DMS114 treated with DMSO at 0.1 percent for 48 hours (cell line): ENCODE data around the gene ANKRD33B.
"Not testable (repeated sequence)": the region's sequence is repeated elsewhere in the genome, so short reads cannot be mapped to it uniquely, and the experiment has no call there.

ENCODE experiments used
- DNase-seq: peaks from one replicate; lab custom pipeline; 2025; ENCODE audit not compliant: unreplicated experiment; lab: John Stamatoyannopoulos, UW

The ANKRD33B gene

GRCh38 chr5:10591966-10592365 is 28.1 kb downstream of the ANKRD33B start:
- no peak for DNase-seq

GRCh38 chr5:10592601-10593000 is 28.7 kb downstream of the ANKRD33B start:
- DNase-seq: no peak

DNA sequence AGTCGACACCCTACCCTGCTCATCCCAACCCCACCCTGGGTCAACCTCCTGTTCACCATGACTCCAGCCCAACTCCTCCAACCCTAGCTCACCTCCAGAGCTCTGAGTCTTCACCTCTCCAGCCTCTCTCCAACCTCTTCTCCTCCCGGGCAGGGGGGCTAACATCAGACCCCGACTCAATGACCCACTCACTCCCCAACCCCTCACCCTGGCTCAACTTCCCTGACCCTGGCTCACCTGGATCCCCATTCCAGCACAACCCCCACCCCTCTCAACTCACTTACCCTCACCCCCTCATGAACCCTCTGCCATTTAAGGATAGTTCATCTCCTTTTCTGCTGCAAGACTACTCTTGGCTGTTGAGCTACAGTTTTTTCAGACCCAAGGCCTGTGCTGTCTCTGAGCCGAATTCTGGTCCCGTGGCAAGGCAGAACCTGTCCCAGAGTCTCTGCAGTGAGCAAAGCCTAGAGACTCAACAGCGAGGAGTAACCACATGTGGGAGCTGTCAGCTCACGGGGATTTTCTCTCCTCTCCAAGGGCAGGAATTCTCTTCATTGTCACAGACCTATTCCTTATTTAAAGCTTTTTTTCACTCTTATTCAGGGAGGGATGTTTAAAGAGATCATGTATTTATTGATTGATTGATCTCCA is 29.8 kb downstream of the ANKRD33B start:
- no peak for DNase-seq

- no peak for DNase-seq
These were observed 30.8 kb downstream of the ANKRD33B start for GRCh38 chr5:10594591-10595210.

DNA sequence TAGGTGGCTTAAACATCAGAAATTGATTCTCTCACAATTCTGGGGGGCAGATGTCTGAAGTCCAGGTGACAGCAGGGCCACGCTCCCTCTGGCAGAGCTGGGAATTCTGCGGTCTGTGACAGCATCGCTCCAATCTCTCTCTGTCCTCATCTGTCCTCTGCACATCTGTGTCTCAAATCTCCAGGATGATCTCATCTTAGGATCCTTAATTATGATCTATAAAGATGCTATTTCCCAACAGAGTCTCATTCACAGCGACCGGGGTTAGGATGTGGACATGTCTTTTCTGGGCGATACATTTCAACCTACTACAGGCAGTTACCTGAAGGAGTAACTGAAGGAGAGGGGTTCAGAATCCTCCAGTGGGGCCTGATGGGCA is 31.4 kb downstream of the ANKRD33B start:
- DNase-seq: no peak

DNA sequence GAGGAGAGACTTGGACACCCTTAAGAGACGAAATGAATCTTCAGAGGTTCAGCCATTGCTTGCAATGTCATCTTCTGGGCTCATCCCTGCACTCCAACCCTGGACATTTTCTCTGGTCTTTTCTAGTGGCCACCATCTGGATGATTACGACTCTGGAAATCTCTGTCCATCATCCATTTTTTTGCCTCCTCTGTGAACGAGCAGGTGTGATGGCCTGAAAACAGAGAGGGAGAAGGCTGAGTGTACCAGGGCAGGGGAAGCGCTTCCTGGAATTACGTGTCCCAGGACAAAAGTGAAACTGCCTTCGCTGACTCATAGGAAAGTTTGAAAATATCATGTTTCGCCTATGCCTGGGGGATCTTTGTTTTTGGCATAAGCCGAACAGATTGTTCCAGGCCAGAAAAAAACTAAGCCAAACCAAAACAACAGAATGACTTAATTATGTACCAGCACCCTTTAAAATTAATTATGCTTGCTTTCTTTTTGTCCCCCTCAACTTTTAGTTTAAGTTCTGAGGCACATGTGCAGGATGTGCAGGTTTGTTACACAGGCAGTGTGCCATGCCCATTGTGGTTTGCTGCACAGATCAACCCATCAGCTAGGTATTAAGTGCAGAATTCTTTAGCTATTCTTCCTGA is 31.9 kb downstream of the ANKRD33B start:
- DNase-seq: no peak

GRCh38 chr5:10596310-10596703 is 32.4 kb downstream of the ANKRD33B start:
- no peak for DNase-seq

- no peak for DNase-seq
These were observed 33.1 kb downstream of the ANKRD33B start for GRCh38 chr5:10596886-10597451.

- no peak for DNase-seq
These were observed 35.2 kb downstream of the ANKRD33B start for GRCh38 chr5:10599113-10599512.

- DNase-seq: no peak
These were observed 36.0 kb downstream of the ANKRD33B start for GRCh38 chr5:10599862-10600284.

DNA sequence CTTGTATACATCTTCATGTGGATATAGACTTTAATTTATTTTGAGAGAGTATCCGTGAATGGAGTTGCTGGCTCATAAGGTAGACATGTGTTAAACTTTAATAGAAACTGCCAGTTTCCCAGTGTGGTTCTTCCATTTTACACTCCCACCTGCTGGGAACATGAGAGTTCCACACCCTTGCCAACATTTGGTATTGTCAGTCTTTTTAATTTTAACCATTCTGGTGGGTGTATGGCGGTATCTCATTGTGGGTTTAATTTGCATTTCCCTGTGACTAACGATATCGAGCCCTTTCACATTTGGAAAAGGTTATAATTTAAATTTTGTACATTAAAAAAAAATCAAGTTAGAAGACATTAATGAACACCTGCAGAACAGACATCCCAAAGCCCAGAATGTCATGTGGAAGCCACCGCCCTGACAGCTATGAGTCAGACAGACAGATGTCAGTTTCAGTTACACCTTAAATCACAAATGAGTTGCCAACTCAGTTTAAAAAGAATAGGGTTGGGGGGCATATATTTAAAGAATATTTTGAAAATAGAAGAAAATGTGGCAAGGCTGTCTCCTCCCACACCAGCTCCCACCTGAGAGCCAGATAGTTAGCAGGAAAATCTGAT is 36.9 kb downstream of the ANKRD33B start:
- no peak for DNase-seq

GRCh38 chr5:10601246-10602030 is 37.6 kb downstream of the ANKRD33B start:
- no peak for DNase-seq

DNA sequence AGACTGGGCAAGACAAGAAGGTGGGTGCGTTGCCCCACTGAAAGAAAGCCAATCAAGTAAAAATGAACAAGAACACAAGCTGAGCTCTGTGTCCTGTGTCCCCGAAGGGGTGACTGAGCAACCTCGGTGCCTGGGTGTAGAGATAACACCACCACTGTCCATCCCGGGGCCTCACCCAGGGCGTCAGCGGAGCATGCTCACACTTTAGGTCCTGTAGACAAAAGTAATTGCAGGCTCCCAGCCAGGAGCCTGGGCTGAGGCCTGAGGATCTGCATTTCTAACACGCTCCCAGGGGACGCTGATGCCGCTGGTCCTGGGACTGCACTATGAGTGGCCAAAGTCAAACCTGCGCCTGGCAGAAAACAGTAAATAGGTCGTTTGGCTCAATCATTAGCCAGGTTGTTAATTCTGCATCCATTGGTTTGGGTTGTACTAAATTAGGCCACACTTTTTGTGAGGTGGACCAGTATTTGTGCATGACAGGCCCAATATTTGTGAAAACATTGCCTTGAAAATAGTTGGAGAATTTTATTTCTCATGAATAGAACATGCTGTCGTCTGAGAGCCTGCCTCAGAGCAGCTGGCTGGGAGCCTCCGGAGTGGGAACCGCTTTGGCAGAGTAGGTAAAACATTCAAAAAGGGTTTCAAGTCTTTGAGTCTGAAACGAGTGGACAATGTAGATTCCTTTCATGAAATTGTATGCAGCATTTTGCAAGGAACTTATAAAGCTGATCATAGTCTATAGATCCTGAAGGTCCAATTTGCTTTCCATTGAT is 38.3 kb downstream of the ANKRD33B start:
- DNase-seq: no peak

GRCh38 chr5:10604975-10605374 is 41.1 kb downstream of the ANKRD33B start:
- DNase-seq: no peak

DNA sequence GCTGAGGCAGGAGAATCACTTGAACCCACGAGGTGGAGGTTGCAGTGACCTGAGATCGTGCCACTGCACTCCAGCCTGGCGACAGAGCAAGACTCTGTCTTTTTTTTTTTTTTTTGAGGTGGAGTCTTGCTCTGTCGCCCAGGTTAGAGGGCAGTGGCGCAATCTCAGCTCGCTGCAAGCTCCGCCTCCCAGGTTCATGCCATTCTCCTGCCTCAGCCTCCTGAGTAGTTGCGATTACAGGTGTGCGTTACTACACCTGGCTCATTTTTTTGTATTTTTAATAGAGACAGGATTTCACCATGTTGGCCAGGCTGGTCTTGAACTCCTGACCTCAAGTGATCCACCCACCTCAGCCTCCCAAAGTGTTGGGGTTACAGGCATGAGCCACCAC is 42.8 kb downstream of the ANKRD33B start:
- not testable (repeated sequence) for DNase-seq

- DNase-seq: no peak
These were observed 43.3 kb downstream of the ANKRD33B start for GRCh38 chr5:10607023-10607665.

- DNase-seq: no peak
These were observed 43.8 kb downstream of the ANKRD33B start for GRCh38 chr5:10607666-10608073.

DNA sequence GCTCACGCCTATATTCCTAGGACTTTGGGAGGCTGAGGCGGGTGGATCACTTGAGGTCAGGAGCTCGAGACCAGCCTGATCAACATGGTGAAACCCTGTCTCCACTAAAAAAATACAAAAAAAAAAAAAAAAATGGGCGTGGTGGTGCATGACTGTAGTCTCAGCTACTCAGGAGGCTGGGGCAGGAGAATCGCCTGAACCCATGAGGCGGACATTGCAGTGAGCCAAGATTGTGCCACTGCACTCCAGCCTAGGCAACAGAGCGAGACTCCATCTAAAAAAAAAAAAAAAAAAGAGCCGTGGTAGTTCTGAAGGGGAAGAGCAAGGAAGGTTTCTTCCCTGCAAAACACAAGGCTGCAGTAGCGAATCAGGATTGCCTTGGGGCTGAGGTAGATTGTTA is 44.2 kb downstream of the ANKRD33B start:
- DNase-seq: not testable (repeated sequence)

DNA sequence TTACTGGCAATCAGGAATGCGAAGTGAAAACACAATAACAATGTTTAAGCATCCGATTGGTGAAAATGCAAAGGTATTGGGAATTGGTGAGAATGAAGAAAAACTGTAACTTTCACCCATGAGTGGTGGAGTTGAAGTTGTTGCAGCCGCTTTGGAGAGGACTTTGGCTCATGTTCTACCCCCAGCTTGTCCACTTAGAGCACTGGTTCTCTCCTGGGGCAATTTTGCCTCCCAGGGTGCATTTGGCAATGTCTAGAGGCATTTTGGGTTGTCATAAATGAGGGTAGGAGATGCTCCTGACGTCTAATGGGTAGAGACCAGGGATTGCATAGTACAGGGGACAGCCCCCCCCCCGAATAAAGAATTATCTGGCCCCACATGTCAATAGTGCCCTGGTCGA is 46.2 kb downstream of the ANKRD33B start:
- DNase-seq: no peak

- DNase-seq: no peak
These were observed 47.4 kb downstream of the ANKRD33B start for GRCh38 chr5:10611290-10611689.
